Heart right ventricle (tissue), 16 donors: ENCODE results near the gene AGAP1. TPM values are rescaled to one million over a fixed set of nuclear protein-coding genes. Genes with fewer than 3 reads are reported as not detected.

Source experiments
- ATAC-seq, 8 donors: fragments of 200-7000 bp; cut with Tn5 transposase; one replicate each; pipeline ENCODE4 v1.9.1; 2020; ENCODE audit warnings: mild to moderate bottlenecking in 8 of 8, moderate library complexity in 8 of 8, moderate number of reproducible peaks in 1 of 8
- DNase-seq, 2 donors: peaks; one replicate each; pipeline ENCODE4 v3.0.0-alpha.2; 2020
- H3K27ac ChIP-seq, 10 donors: fragments of 200-600 bp; sonication (generic) in 2 of 10; one replicate each; pipeline versions ENCODE4 v1.5.0 to v1.8.0; 2020 to 2022; ENCODE audit warnings: mild to moderate bottlenecking in 3 of 10
- H3K27me3 ChIP-seq, 7 donors: fragments of 200-600 bp; one replicate each; pipeline ENCODE4 v1.8.0; 2021 to 2022; ENCODE audit warnings: mild to moderate bottlenecking in 2 of 7
- H3K36me3 ChIP-seq, 9 donors: fragments of 200-600 bp; sonication (generic) in 1 of 9; one replicate each; pipeline versions ENCODE4 v1.5.0 to v1.8.0; 2020 to 2022; ENCODE audit warnings: mild to moderate bottlenecking in 2 of 9
- H3K4me1 ChIP-seq, 9 donors: fragments of 200-600 bp; sonication (generic) in 1 of 9; one replicate each; pipeline versions ENCODE4 v1.5.0 to v1.8.0; 2020 to 2022; ENCODE audit warnings: mild to moderate bottlenecking in 4 of 9
- H3K4me3 ChIP-seq, 10 donors: fragments of 200-600 bp; sonication (generic) in 2 of 10; one replicate each; pipeline versions ENCODE4 v1.5.0 to v1.8.0; 2020 to 2022; ENCODE audit warnings: mild to moderate bottlenecking in 7 of 10, moderate library complexity in 2 of 10
- H3K9me3 ChIP-seq, 11 donors: fragments of 200-600 bp in 10 of 11; sonication (generic) in 2 of 11; one replicate each; pipeline versions ENCODE4 v1.5.0 to v1.8.0; 2013 to 2022; ENCODE audit warnings: mild to moderate bottlenecking in 2 of 11, control low read depth in 1 of 11, moderate library complexity in 1 of 11
- WGBS, 2 donors: extraction: QIAGEN DNeasy Blood & Tissue Kit; methylation state at CpG; one replicate each; pipeline ENCODE4 v1.1.7; 2013; ENCODE audit warnings: inconsistent platforms in 1 of 2; 5-methylcytosine and 5-hydroxymethylcytosine counted together
- intact Hi-C, 10 donors: fragments of 100-400 bp; cut with DNase I; formaldehyde crosslinking; loops; one replicate each; pipeline versions ENCODE4 v1.11.1 to v1.14.2; 2022
- polyA plus RNA-seq, 2 donors: library from polyadenylated mRNA; stranded (reverse); fragments of 200-250 nt; gene quantifications; one replicate each; pipeline ENCODE4 v1.2.3, GENCODE V29; 2013
- total RNA-seq, 10 donors: library from RNA; stranded (reverse); fragmentation: NEBNext Ultra II Directional in 3 of 10; extraction: Animal tissue kit (Norgen Biotek cat#: 25700) in 3 of 10; gene quantifications; one replicate each; pipeline versions ENCODE4 v1.2.1 to v1.2.4, GENCODE V29; 2021 to 2023
- TF ChIP-seq, protein P1 (sequence below), 9 donors: fragments of 200-600 bp; sonication (generic) in 2 of 9; IDR thresholded peaks; one replicate each; pipeline versions ENCODE4 v1.5.0 to v1.8.0; 2021 to 2022; ENCODE audit warnings: antibody characterized with exemption in 9 of 9, mild to moderate bottlenecking in 5 of 9, moderate library complexity in 1 of 9
- donor health status: Arrhythmogenic right ventricular cardiomyopathy.
- donor health status: ischemic (EF 13 %, LVEDD 7.1; RV severe dilation, severe dysfunction).
- donor health status: healthy with polysubstance abuse.
- donor health status: DM: no; HTN: yes; CAD: no.
- donor health status: DM: no; HTN: no; CAD: no.
- donor health status: ischemic (EF 25% LVEDD 6.9; RV normal size, moderate dysfunction).
- donor health status: ischemic (EF 25% LVEDD 5.7; RV mildly dilated, moderate dysfunction).
- donor health status: healthy.
- donor health status: DM: yes; HTN: yes; CAD: no.
- donor health status: Ischemic cardiomyopathy.
- donor health status: ischemic (EF 35%, LVEDD 5.7; RV mildly dilated, moderate dysfunction).
- donor health status: nonischemic (EF 11% LVEDD 7.7; RV severe dilation, severe dysfunction).
- donor health status: DM: yes; HTN: yes; CAD: no.
- donor health status: PGD.
- donor health status: ischemic (EF 29% LVEDD 5.4; RV normal size, mild dysfunction).
- donor health status: nonischemic (EF 23%, LVEDD 6.1; RV moderate dilation, normal function).

Gene AGAP1
- total and polyA plus RNA-seq, 12 donors: 3.5 to 29.2 (median 19.4) TPM

DNA sequence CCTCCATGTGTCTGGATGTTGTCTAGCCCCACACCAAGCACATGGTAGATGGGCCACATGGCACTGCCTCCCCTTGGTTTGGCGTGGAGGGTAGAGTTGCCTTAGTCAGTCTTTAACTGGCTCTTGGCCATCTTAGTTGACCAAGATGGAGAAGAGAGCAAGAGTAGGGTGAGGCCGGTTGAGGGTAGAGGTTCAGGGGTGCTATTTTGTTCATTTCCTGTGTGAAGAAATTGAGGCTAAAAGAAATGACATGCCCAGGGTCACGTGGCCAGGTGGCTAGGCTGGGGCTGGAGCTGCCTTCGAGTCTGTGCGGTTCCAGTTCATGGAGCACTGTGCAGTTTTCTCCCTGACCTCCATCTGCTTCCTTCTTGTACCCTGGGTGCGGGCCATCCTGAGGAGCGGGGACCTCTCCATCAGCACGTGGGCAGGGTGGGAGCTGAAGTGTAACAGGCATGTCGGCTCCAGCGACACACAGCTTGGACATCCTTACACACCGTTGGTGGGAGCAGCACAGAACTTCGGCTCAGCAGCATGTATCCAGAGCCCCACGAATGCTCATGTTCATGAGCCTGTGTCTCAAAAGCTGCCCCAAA, 461.1 kb downstream of the AGAP1 start:
- 95 to 96% methylated on average over 13 of the region's 13 CpGs for WGBS, 2 donors
- intact Hi-C loops: no loop called here
- Histone ChIP-seq H3K27me3 (no peaks in the 10 kb centered on the region), H3K4me3 (no peak overlapping the region), H3K27ac (no peak overlapping the region), H3K9me3 (no peaks in the 10 kb centered on the region), H3K36me3 (peaks cover 0 to 9% (median 0%) of the 10 kb centered on the region in 9 donors), H3K4me1 (peaks cover 0 to 6% (median 0%) of the 10 kb centered on the region in 9 donors)
- ATAC-seq (no peak), DNase-seq (no peak)
- TF ChIP-seq, protein P1, sequence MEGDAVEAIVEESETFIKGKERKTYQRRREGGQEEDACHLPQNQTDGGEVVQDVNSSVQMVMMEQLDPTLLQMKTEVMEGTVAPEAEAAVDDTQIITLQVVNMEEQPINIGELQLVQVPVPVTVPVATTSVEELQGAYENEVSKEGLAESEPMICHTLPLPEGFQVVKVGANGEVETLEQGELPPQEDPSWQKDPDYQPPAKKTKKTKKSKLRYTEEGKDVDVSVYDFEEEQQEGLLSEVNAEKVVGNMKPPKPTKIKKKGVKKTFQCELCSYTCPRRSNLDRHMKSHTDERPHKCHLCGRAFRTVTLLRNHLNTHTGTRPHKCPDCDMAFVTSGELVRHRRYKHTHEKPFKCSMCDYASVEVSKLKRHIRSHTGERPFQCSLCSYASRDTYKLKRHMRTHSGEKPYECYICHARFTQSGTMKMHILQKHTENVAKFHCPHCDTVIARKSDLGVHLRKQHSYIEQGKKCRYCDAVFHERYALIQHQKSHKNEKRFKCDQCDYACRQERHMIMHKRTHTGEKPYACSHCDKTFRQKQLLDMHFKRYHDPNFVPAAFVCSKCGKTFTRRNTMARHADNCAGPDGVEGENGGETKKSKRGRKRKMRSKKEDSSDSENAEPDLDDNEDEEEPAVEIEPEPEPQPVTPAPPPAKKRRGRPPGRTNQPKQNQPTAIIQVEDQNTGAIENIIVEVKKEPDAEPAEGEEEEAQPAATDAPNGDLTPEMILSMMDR (IDR thresholded peaks at IDR 0.05): no peak

DNA sequence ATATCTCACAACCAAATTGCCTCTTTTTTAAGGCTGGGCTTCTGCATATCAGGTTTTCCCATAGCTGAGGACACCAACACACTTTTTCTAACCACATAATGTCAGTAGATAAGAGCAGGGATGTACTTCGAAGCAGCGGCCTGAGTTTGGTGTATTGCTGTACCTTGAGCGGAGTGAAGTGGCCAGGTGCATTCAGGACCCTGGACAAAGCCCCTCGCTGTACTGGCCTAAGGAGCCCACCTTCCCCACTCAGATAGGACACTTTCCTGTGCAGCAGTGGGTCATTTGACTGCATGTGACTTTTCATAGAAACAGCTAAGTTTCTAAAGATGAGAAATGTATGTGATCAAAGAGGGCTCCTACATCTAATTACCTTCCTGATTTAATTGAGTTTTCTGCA, 461.8 kb downstream of the AGAP1 start:
- TF ChIP-seq, protein P1 (IDR thresholded peaks at IDR 0.05): no peak
- no peak for ATAC-seq
- H3K36me3 ChIP-seq: peaks cover 0 to 13% (median 0%) of the 10 kb centered on the region in 9 donors
- H3K4me3 ChIP-seq: no peak overlapping the region
- intact Hi-C loops: no loop called here
- no peak for DNase-seq
- no peaks in the 10 kb centered on the region for H3K9me3 ChIP-seq
- H3K27ac ChIP-seq: no peak overlapping the region
- WGBS, 2 donors: 93 to 98% methylated on average over 4 of the region's 4 CpGs
- H3K27me3 ChIP-seq: no peaks in the 10 kb centered on the region
- peaks cover 0 to 3% (median 0%) of the 10 kb centered on the region in 9 donors for H3K4me1 ChIP-seq

DNA sequence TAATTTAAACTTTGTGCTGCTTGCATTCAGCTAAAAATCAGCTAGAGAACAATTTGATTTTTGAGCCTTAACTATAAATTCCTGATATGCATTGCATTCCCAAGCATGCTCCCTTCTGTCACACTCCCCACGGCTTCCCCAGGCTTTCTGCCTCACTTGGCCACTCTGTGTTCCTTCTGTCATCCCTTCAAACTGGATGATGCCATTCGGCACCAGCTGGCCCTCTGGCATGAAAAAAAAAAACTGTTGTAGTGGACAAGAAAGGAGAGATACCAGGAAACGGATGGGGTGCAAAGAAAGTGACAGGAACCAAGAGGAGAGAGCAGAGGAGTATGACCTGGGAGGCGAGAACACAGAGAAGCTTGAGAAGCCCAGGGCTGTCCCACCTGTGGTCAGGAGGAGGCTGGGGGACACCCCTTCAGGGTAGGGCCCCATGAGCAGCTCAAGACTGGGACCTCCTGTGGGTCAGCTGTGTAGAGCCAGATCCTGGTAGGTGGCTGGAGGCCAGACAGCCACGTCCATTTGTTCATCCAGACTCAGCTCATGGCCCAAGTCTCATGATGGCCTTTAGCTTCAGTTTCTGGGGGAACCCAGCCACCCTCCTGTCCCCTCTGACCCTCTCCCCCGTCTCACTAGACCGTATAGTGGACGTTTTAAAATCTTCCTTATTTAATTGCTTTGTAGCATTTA, 462.6 kb downstream of the AGAP1 start:
- Histone ChIP-seq H3K27ac (no peak overlapping the region), H3K36me3 (peaks cover 0 to 20% (median 0%) of the 10 kb centered on the region in 9 donors), H3K4me1 (no peaks in the 10 kb centered on the region), H3K27me3 (no peaks in the 10 kb centered on the region), H3K9me3 (no peaks in the 10 kb centered on the region), H3K4me3 (no peak overlapping the region)
- no peak for ATAC-seq
- TF ChIP-seq, protein P1 (IDR thresholded peaks at IDR 0.05): no peak
- intact Hi-C loops: no loop called here
- no peak for DNase-seq
- 93 to 95% methylated on average over 8 of the region's 8 CpGs for WGBS, 2 donors

DNA sequence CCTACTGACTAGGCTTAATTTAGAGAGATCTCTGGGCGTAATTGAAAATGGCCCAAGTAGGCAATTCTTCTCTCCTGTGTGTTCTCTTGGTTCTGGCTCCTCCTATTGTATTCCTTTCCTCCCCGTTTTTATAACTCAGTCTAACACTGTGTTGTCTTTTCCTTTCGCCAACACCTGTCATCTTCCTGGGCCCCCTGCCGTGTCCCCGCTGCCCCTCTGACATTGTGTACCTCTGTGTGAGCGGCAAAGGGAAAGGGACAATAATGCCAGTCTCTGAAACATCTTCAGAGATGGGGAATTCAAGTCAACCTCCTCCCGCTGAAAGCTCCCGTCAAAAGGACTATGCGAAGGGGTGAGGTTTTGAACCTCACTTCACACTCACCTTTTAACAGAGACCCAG, 463.4 kb downstream of the AGAP1 start:
- H3K4me1 ChIP-seq: no peaks in the 10 kb centered on the region
- no peaks in the 10 kb centered on the region for H3K9me3 ChIP-seq
- peaks cover 0 to 20% (median 0%) of the 10 kb centered on the region in 9 donors for H3K36me3 ChIP-seq
- no peak overlapping the region for H3K27ac ChIP-seq
- intact Hi-C loops: no loop called here
- TF ChIP-seq, protein P1 (IDR thresholded peaks at IDR 0.05): no peak
- ATAC-seq: no peak
- DNase-seq: no peak
- H3K4me3 ChIP-seq: no peak overlapping the region
- WGBS, 2 donors: 95 to 96% methylated on average over 9 of the region's 9 CpGs
- no peaks in the 10 kb centered on the region for H3K27me3 ChIP-seq
